Right renal cortex interstitium (tissue), 3 donors: ENCODE data around the gene IFNA13. TPM values are rescaled to one million over a fixed set of nuclear protein-coding genes. Genes with fewer than 3 reads are reported as not detected.

Experiments used
- DNase-seq, 3 donors: peaks; one replicate each; pipeline ENCODE4 v3.0.0-alpha.2; 2013; ENCODE audit warnings: low read depth in 3 of 3, low spot score in 2 of 3
- polyA plus RNA-seq, 3 donors: library from polyadenylated mRNA; unstranded; fragments of 120-200 nt; gene quantifications; one replicate each; pipeline ENCODE4 v1.2.1, GENCODE V29; 2013; ENCODE audit not compliant: insufficient read length in 3 of 3

IFNA13 gene
- polyA plus RNA-seq, 3 donors: not detected

DNA sequence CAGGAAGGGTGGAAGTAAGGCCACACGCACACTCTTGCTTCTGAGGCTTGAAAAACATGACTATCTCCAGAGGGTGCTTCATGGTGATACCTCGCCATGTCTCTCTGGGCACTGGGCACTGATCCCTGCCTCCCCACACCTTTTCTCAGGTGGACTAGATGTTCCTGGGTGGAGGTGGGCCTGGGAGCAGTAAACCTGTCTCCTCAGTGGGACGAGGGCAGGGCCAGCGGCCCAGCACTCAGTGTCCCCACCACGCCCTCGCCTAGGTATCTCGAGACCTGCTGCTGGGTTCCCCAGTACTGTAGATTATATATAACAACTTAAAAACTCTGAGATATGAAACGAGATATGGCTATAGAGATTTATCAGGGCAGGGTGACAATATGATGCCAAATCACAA is 5.6 kb downstream of the IFNA13 start:
- no peak for DNase-seq

DNA sequence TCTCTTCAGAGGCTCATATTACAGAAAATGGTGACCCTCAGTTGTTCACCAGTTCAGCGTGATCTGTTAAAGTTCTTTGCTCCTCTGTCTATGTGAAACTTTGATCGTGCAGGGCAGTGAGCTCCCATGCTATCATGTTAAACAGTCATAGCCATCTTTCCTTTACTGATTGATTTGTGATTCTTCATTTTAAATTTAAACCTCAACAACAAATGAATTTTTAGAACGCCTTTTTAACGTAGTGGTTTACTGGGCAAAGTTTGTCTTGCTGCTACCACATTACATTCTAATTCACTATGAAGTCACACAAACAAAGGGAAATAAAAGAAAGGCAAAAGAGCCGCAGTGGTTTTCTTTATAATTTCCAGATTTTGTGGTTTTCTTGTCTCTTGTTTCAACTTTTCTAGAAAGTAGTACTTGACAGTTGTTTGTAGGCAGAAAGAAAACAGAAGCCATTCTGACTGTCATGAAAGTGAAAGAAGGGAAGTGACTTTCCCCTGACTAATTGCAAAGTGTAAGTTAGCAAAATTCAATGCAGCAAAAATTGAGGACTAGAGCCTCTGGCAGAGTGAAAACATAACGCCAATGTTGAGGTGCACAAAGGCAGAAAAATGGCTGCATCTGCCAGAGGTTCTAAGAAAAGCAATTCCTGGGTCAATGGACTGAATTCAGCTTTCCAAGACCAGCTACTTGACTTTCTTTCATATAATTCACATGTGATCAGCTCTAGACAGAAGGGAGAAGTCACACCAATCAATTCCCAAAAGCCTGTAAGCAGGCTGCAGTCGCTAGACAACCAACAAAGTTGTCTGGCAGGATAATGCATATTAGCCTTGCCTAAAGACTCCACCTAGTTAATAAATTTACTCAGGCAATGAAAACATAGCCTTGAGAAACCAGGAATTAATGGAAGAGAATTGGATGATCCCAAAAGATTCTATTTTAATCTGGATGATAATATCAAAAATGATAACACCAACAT is 10.1 kb downstream of the IFNA13 start:
- DNase-seq: no peak

DNA sequence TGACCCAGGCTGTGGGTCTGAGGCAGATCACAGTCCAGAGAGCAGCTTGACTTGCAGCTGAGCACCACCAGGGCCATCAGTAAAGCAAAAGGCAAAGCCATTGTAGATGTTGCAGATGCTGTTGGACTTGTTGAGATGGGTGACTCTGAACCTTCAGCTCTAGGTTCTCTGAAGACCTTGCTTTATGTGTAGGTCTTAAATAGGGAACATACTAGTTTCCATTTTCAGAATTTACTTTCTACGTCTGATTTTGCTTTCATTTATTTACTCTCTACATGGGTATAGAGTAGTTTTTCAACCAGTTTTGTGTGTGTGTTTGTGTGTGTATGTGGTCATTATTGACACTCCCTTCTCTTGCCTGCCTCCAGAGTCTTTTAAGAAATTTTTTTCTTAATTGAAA is 17.1 kb downstream of the IFNA13 start, which contains the start of gene IFNA6:
TSS of gene IFNA6 (minus strand) at position 101 of the 400 bp plus-strand sequence. CDS start at position 101, 0 bp downstream.
- DNase-seq: no peak

DNA sequence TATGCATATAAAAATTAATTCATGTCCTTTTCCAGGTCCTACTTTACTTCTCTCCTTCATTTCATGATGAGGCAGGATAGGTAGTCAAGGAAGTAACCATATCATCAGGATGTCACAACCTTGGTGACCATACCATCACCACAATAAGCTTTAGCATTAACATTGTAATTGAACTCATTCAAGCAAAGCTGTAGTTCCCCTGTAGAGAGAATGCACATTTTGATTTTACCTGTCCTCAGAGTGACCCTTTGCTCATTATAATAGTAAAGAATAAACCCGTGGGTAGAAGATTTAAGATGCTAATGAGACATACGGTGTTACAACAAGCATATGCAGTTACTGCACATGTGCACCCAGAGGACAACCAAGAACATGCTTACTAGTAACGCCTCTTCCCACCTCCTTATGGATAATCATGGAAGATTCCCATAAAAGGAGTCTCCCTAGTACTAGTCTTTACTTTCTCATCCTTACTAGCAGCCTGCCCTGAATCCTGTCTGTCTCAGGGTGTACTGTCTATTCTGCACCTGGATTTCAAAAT is 19.4 kb downstream of the IFNA13 start:
- no peak for DNase-seq

DNA sequence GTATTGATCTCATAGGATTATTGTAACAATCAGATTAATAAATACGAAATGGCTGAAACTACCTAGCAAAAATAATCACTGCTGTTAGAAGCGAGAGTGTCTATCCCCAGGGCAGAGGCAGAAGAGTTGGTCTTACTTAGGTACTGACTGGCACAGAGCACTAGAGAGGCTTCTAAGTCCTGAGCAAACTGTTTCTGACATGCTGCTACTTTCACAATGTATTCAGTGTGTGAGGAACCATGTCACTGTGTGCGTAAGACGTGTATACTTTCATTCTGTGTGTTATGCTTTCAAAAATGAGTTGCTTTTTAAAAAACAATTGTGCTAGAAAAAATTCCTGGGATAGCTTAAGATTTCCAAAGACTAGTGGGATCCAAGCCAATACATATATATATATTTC is 27.1 kb downstream of the IFNA13 start:
- no peak for DNase-seq

DNA sequence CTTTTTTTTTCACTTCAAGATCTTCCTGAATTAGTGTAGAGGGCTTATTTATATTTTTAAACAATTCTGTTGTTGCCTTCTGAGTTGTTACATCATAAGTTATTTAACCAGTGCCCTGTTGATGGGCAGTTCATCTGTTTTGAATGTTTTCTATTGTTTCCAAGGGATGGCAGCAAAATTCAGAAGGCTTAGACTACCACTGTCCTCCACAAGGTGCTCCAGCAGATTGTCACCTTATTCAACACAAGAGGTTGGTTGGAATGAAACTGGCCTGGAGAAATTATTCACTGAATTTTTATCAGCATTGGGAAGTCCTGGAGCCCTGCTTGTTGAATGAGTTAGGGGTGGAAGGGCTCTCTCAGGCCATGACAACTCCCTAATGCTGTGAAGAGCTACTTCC is 31.4 kb downstream of the IFNA13 start:
- DNase-seq: no peak

DNA sequence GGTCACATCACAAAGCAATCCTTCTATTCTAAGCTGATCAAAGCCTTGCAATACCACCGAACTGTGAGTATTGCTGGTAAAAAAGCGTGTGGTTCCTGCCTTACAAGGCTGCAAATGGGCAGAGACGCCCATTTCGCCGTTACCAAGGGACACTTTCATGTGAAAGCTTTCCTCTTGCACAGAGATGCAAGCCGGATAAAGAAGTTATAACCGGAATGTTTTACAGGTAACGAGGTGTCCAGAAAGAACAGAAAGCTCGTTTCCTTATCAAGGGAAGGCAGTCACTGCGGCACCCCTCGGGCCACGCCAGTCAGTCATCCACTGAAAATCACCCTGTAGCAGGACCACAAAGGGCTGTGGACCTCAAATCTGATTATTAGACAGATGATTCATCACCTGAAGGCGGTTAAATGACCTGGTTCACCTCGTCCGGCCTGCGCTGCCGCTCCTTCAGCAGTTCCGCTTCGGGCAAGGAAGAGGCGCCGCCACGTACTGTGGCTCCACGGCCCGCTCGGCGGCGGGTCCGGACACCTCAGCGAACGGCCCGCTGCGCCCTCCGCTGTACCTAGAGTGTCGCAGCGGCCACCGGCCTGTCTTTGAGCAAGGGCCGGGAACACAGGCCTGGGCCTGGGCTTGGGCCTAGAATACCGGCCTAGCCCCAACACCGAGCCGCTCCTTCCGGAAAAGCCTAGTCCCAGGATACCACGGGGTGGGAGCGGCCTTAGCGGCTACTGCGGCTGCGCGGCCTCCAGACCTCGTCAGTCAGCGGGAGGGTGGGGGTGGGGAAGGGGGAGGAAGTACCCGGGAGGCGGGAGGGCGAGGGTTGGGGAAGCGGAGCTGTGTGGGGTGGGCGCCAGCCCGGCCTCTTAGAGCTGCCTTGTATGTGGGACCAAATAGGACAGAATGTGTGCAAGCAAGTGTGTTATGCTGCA is 32.9 kb downstream of the IFNA13 start, which contains the start of gene KLHL9:
TSS of gene KLHL9 (minus strand) at position 704 of the 932 bp plus-strand sequence. CDS start at position 159, 545 bp downstream.
- DNase-seq: peak; percentile 81 to 86 (median 83)

DNA sequence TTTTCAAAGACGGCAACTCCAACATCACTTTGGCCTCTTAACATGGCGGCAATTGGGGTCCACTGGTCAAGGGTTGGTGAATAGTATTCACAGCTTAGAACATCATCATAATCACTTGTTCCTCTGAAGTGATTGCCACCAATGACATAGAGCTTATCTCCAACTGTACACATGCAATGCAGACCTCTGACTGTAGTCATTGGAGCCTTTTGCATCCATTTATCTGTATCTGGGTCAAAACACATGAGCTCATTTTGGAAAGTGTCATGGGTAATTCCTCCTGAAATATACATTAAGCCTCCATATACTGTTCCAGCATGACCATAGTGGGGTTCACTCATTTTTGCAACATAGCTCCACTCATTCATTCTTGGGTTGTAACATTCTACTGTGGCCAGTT is 34.6 kb downstream of the IFNA13 start:
- DNase-seq: no peak

DNA sequence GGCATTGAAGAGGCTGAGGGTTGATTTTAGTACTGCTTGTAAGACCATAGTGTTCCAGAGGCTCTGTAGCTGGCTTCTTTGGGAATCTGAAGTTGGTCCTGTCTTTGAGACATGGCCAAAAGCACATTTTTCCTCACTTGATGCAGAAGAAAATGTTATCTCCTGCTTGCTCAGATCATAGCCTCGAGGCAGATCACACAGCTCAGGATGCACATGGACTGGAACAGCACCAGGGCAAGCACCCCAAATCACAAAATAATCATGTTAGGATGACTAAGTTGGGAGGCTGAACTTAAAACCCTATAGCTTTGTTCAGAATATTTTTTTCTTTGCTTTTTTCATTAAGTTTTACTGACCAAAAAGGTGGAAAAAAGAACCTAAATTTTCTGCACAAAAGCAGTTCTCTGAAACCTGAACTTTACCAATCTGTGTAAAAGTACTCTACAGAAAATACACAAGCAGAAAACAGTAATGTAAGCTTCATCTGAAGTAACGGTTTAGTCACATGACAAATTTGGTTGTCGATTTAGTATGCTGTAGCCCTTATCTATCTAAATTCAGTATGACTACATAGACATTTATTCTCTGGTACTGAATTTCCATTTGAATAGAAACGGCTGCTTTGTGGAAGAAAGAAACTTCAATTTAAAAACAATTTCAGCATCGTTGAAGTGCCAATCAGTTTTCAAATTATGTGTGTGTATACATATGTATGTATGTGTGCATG is 36.0 kb downstream of the IFNA13 start:
- DNase-seq: no peak

DNA sequence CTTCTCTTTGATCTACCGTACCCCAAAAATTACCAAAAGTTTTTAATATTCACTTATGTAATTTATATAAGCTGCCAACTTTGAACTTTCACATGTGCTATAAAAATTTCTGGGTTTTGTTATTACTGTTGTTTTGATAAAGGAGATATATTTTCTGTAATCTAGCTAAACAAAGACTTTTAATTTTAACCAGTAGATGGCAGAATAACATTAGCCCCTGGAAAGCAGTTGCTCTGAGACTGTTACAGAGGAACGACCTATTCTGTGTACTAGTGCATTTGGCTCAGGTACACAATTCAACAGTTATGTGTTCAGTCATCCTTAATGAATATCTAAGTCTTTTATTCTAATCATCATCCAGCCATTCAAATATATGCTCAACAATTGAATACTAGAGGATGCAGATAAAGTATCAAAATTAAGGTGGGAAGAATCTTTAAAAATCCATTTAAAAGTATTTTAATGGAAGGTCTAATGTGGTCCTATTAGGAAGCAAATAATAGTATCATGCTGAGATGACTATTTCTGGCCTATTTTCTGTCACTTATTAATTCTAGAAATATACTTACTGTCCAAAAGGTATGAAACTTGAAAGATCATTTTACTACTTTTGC is 41.2 kb downstream of the IFNA13 start:
- no peak for DNase-seq

DNA sequence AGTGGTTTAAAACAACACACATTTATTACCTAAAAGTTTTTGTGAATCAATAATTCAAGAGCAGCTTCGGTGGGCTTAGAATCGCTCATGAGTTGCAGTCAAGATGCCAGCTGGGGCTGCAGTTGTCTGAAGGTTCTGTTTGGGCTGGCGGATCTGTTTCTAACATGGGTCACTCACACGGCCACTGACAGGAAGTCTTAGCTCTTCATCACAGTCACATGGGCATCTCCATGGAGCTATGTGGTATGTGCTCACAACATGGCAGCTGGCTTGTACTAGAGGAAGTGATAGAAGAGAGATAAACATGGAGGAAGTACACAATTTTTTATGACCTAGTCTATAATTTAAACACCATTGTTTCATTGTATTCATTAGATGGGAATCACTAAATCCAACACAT is 43.8 kb downstream of the IFNA13 start:
- DNase-seq: no peak

DNA sequence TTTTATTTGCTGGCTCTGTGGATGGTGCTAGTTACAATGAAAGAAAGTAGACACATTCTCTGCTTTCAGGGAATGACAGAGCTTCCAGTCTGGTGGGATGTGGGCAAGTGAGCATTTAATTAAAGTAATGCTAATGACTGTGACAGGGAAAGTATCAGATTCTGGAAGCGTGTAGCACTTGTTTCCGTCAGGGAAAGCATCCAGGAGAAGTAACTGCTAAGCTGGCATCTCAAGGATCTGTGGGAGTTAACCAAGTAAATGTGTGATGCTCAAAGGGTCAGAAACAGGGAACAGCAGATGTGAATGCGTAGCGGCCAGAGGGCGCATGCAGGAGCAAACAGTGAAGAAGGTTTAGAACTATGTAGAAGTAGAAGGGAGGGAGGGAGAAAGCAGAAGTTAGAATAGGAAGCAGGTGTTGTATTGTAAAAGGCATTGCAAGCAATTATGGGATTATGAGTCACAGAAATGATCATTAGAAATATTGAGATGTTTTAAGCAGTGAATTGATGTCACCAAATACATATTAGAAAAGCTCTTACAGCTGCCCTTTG is 44.9 kb downstream of the IFNA13 start:
- DNase-seq: no peak

DNA sequence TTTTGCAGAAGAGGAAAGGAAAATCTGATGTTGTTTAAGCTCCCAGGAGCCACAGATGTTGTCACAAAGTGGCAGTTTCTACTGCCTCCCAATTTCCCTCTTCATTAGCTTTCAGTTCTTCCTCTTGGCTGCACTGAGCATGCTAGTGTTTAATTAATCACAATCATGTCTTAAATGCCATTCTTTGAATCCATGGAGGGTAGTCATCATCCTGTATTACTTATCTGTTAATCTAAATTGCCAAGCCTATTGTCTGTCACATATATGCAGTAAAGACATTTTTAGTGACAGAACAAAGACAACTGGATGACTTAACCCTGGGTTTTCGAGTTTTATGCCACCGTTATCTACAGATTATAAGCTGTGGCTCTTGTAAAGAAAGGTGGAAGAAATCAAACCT is 47.4 kb downstream of the IFNA13 start:
- DNase-seq: no peak

DNA sequence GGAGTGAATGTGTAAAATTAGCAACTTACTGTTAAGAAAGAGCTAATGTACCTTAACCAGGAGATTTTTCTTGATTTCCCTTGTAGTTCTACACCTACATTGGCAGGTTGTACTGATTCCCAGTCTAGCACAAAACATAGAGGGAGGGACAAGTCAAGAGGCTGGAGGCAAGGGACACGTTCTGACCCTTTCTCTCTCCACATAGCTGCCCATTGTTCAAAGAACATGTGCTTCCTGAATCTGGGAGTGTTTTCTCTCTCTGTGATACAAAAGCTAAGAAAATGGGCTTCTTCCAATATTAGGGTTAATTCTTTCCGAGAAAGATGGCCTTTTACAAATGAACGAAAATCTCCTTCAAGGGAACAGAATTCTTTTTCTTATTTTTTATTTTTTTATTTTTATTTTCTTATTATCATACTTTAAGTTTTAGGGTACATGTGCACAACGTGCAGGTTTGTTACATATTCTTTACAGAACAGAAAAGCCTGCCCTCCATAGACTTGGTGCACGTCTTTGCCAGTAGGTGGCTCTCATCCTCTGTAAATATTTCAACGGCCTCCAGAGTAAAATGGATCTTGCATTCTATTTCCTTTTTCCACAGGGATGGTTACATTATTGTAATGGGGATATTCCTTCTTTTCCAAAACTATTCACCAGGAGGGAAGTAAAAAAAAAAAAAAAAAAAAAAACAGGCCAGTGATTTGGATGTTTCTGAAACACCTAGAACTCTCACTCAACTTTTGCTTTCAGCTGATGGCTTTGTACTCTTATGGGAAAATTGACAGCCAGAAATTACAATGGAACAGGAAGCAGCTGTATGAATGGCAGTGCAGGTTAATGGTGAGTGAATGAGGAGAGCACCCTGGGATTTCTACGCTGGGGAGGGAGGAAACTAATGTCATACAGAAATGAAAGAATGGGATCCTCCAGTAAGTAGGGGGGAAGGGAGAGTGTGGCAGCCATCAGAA is 49.6 kb downstream of the IFNA13 start:
- no peak for DNase-seq
